Measurements from ENCODE around the gene FOXN3.

Gene FOXN3

DNA sequence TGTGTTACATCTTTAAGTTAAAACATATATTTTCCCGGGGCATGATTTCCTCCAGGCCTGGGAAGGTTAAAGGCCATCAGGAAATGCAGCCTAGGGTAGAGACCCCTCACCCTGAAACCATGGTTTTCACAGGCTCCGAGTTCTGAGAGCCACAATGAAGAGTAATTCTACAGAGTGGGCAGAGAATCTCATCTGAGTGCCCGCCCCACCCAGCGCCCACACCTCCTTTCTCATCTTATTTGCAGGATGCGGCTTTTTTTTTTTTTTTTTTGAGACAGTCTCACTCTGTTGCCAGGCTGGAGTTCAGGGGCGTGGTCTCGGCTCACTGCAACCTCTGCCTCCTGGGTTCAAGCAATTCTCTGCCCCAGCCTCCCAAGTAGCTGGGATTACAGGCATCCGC, 170.7 kb downstream of the FOXN3 start:
- DNase-seq: no peak

DNA sequence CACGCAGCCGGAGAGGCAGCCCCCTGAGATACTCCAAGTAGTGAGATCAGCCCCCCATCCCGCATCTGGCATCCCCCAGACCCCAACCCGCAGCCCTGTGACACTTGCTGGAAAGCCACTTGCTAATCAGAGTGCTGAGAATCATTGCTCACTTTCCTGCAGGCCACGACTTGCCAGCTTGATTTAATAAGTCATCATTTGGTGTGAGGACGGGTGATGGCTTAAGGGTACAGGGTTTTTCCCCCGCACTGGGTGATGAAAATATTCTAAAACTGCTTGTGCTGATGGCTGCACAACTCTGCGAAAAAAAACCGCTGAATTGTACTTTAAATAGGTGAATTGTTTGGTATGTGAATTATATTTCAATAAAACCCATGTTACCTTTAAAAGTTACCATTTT, 171.2 kb downstream of the FOXN3 start:
- no peak for DNase-seq

DNA sequence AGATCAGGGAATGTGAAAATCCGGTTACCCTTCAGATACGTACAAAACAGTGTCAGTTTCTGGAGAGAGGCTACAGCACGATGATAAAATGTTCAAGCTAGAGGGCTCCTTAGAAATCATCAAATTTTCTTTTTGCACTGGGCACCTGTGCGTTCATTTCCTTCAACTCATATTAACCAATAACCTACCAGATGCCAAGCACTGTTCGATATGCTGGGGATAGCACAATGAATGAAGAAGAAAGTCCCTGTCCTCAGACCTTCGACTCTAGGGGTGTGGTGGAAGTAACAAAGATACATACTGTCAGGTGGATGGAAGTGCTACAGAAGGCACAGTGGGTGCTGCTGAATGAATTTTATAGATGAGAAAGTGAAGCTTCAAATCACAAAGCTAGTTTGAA, 172.3 kb downstream of the FOXN3 start:
- DNase-seq: no peak

DNA sequence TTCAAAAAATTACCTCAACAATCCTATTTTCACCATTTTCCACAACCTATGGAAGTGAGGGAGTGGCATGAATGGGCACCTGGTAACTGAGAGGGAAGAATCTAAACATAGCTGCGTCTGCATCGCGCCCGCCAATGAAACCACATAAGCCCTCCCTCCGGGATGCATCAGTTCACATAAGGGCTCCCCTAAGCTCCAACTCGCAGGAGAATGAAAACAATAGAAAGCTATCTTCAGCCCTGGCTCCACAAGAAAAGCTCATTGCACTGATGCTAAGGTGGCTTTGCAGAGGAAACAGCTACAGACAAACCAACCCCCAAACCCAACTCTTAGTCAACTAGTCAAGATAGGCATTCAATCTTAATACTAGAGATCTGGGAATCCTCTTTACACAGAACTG, 173.3 kb downstream of the FOXN3 start:
- no peak for DNase-seq

DNA sequence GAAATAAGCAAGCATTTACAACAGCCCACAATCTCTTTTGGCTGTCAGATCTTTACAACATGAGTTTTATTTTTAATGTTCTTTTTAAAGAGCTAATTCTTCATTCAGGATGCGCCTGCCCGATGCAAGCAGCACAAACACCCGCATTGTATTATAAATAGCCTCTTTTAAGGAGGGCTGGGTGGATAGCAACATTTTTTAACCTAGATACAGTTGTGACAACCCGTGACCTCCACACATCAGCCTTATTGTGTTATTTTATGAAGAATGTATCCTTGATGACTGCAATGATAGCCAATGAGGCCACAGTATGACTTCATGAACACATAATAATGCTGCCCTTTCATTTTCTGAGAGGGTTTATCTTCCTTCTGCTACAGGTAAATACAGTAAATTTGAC, 173.7 kb downstream of the FOXN3 start:
- no peak for DNase-seq

DNA sequence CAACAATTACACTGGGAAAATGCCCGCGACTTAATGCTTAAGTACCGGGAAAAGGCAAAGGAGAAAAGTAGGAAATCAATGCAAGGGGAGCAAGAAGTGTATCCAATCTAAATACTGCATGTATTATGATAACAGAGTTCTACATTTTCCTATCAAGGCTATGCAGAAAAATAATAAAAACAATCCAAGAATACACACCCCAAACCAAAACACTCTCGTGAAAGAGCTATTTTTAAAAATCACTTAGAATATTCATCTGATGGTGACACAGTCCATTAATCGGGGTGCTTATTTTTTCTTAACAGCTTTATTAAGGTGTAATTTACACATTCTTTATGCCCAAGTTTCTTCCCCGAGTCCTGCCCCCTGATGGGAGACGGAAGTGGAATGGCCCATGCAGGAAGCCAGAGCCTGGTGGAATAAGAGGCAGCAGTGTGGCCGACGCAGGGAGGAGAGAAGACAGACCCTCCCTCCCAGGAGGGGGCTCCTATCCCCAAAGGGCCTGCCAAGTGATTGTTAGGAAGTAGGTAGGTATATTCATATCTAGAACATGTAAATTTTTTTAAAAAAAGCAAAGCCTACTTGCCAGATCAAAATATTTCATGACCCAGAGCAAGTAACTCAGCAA, 174.3 kb downstream of the FOXN3 start:
- DNase-seq: no peak

DNA sequence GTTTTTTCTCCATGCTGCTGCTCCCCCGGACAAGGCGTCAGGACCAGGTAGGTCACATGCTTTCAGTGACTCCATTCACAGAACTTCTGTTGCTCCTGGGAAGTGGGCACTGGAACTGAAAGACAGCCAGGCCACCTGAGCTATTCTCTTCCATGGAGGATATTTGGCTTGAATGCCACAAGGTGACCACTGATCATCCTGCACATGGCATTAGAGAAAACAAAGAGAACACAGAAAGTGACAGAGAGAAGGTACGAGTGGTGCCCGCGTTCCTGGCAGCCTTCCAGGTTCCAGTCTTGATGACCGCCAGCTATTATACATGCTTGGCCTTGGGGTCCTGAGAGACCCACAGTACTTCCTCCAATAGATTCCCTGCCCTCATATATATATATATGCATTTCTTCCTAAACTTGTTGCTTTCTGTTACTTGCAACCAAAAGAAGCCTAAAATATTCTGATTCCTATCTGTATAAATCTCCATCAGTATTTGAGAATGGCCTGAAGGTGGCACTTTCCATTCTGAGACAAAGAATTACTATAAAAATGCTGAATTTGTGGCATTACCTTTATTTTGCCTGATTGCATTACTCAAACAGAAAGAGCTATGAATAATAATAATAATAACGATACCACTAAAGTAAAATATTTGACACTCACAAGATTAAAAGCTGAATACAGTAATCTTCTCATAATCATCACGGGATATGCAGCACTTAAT, 174.9 kb downstream of the FOXN3 start:
- DNase-seq: no peak

DNA sequence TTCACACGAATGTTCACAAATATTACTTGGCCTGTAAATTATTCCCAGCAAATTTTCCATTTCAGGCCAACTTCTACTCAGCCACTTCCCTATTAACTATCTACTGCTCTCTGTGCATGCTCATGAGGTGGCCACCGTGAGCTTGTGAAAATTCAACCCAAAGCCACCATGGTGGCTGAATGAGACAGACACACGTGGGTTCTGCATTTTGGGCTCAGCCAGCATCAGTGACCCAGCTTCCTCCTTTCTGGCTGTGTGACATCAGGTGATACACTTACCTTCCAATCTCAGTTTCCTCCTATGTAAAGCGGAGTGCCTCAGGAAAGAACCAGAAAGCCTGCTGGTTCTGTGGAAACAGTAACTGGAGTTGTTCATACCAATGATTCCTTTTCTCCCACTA, 175.8 kb downstream of the FOXN3 start:
- no peak for DNase-seq

DNA sequence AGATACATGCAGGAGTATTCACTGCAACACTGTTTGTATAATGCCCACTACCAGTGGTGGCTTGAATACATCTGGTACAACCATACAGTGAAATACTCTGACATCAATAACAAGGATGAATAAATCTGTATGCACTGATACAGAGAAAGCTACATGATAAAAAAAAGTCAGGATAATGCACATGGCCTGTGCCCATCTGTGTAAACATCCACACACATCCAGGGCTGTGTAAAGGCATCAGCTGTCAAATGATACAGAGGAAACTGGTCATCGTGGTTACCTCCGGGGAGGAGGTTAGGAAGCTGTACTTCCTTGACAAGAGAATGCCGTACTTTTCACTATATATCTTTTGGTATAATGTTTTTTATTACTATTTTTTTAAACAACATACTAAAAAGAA, 176.6 kb downstream of the FOXN3 start:
- DNase-seq: no peak

DNA sequence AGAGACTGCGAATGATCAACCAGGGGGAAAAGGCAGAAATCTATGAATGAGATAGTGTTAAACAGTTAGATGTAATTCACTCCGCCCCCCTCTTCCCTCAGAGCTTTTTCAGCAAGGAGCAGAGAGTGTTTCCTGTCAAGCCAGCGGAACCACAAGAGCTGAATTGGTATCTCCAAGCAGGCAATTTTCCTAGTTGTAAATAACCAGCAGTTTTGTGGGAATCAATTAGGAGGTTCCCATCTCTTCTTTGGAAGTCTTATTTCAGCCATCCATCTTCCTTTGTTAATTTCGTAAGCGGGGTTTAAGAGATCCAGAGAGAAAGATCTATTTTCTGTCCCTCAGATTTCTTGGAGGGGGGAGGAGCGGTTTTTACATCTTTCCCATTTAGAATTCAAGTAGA, 178.0 kb downstream of the FOXN3 start:
- no peak for DNase-seq

DNA sequence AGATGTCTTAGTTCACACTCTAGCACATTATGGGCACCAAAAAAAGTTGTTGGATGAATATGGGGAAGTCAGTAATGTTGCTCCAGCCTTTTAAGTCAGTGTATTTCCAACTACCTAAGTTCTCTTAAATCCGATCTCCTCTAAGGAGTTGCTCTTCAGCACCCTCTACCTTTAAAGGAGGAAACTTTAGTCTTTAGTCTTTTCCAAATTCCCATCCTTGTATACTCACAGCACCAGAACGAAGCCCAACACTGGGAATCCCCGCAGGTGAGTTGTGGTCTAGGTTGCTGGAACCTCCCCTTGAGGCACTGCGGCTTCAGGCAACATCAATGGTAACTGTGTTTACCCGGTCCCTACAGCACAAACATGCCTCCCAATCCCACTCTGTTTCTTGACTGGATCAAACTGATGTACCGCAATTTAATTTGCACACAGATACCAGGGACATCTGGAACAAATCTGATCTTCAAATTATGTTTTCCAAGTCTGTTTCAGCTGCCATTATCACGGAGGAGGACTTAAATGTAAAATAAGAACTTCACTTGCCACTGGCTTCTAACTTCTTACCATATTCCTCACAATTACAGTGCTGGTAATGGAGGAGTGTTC, 179.0 kb downstream of the FOXN3 start:
- DNase-seq: no peak

DNA sequence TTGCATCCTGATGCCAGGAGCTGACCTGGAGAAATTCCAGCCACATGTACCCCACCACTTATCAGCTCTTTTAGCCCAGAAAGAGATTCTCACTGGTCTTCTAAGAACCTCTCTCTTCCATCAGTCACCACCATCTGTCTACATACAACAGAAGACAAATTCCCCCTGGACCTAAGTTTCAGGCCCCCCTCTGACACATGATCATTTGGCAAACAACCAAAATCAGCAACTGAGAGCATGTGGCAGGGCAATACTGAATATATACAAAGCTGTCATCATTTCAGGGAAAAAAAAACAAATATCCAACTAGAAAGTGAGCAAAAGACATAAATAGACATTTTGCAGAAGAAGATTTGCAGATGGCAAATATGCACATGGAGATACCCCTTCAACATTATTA, 180.2 kb downstream of the FOXN3 start:
- DNase-seq: no peak

DNA sequence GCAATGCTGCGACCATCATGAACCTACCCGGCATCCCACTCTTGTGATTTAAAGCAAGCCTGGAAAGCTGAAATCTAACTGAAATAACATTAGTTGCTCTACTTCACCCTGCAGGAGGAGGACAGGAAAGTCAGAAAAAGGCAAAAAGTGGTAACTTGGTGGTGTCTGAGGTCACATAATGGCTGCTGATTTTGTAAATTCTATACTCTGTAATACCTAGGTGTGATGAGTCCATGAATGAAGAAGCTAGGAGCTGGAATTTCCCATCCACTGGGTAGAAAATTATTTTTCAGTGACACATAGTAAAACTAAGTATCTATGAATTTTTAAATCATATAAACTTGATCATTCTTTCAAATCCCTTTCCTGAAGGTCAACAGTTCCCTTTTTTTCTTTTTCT, 183.8 kb downstream of the FOXN3 start:
- no peak for DNase-seq

DNA sequence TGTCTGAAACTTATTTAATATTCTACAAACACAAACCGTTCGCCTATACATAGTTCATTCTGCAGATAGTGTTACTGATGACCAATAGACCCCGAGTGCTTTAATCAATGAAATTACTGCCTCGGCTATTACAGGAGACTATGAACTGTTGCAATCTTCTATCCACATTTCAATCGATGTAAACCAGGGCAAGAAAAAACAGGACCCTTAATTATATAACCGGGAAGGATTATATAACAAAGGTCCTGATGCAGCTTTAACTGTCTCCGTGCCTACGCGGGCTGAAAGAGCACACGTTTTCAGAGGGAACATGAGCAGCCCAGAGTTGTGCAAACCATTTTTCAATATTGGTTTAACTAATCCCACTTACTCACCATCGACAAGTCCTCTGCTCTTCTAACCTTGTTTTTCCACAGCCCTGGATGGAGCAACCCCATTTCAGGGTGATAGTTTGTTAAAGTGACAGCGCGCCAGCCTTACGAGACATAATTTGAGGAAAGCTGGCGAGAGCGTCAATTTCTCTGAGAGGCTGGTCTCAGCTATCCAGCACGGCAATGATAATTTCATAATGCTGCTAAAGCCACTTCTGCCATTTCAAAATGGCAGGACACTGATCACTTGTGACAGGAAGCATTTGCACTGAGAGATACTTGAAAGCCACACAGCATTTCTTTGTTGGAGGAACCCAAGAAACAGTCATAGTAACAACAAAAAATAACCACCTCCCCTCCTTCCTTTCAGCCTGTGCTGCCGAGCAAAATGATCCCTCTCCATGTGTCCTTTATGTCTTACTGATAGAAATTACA, 184.6 kb downstream of the FOXN3 start:
- no peak for DNase-seq

DNA sequence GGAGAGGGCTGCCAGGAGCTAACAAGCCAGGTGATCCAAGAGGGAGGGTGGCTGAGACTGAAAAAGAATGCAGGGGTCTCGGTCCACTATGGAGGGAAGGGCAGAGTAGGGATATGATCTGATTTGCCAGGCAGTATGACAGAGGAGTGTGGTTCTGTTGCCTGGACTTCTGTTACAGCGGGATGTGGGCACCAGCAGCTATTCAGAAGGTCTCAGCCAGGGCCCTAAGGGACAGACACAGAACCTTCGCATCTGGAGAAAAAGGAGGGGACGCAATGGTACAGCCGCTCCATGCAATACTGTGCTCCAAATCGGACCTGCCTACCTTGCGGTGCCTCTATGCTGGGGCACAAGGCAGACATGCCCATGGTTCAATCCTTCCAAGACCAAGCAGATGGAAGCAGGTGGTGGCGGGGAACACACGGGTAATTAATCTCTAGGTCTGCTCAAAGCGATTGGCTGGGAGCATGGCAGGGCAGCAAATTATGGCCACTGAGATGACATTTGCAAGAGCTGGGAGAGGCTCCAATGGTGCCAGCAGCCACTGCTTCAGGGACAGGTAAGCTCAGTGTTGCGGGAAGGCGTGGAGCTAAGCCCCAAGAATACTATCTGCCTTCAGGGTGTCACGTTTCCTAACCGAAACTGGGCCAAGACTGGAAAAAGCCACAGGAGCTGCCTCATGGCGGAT, 185.5 kb downstream of the FOXN3 start:
- DNase-seq: no peak

DNA sequence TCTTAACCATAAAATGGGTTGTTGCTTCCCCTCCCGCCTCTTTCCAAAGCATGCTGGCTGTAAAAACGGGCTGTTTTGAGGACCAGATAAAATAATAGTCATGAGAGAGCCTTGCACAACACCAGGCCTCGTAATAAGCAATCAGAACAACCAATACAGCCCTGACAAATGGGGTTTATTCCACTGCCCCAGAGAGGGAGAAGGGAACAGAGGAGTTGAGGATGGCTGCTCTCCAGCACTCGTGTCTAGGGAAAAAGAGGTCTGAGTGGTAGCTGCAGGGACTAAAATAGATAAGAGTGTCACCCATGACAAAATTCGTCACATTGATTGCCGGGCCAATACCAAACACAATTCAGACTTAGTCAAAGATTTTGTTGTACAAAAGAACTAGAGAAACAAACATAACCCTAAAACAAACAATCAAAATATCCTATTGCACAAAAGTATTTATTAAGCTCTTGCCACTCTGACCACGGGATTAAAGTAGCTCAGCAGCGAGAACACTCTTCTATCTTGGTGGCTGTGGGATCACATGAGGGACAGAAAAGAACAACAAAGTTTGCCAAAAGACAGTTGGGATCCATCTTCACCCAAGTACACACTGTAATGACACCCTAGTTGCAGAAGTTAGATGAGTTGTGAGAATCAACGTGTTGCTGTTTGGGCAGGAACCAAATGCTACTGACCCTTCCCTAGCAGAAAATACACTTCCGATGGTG, 188.0 kb downstream of the FOXN3 start:
- DNase-seq: no peak

DNA sequence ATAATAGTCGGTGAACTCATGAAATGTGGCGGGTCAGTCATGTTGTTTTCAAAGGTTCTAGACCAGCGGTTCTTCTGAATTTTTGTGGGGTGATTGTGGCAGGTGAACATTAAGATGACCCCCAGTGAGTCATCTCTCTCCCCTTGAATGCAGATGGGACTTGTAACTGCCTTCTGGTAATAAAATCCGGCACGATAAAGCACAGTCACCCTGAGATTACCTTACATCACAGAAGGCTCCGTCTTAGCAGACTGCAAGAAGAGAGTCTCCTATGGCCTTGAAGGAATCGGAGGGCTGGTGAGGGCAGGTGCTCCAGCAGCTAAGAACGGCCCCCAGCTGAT, 189.6 kb downstream of the FOXN3 start:
- DNase-seq: peak; percentile 11

DNA sequence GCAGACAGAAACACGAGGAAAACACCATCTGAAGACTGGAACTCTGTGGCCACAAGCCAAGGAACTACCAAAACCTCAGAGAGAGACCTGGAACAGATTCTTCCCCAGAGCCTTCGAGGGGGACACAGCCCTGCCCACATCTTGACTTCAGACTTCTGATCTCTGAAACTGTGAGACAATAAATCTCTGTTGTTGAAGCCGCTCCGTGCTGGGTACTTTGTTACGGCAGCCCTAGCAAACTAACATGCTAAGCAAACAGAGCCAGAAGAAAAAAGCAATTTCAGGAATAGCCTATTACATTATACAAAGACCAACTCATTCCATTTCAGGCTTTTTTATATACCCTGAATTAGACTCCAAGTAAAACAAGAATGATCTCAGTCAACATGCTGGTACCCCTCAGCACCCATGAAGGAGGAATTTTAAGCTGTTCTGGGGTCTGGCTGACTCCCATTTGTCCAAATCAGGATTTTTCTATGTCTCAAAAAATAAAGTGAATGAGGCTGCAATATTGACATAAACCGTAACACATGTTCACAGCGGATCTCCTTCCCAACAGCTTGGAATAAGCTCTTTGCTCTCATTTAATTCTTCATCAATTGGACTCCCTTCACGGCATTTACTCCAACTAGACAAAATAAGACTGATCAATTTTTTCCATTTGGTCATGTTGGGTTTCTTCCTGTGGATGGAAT, 190.1 kb downstream of the FOXN3 start:
- no peak for DNase-seq

DNA sequence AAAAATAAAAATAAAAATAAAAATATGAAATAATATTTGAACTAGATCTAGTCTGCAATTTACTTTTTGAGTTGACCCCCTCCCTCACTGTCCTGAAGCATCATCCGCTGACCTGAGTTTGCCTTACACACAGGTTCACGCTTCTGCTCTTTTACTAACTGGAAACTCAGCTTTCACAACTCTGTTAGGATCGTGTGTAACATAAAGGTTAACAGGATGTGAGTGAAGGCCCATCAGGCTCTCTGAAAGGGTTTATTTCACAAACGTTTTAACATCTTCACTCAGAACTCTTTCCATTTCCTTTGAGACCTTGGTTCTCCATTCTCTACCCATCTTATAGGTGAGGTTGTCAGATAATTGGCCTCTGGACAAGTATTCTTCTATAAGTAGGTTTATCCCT, 191.4 kb downstream of the FOXN3 start:
- no peak for DNase-seq

DNA sequence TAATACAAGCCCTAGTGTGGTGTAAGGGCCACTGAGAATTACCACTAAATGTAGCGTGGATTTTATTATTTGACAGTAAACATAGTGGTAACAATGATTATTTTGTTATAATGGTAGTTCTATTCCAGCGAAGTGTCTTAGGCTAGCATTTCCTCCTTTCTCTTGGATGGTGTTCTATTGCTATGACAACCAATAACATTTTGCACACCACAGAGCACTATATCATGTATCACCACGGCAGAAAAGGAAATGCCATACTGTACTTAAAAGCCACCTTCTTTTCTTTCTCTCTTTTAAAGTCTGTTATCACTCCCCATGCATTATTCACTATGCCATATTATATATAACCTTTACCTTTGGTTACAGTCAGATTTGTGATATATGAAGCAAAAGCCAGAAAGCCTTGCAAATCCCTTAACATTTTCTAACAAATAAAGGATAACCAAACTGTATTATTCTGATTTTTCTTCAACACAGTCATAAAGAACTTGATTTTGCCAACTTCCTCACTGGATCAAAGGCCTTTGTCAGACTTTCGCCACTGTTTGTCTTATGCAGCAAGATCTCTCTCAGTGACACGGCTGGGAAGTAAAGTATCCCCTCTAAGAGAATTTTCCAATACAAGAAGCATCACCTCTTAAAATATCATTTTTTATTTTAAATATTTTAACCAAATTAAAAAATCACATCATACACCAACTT, 195.8 kb downstream of the FOXN3 start:
- no peak for DNase-seq

DNA sequence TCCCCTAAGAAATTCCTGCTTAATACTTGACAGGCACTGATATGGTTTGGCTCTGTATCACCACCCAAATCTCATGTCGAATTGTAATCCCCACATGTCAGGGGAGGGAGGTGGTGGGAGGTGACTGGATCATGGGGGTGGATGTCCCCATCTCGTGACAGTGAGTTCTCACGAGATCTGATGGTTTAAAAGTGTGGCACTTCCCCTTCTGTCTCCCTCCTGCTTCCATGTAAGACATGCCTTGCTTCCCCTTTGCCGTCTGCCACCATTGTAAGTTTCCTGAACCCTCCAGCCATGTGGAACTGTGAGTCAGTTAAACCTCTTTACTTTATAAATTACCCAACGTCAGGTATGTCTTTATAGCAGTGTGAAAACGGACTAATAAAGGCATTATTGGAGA, 198.0 kb downstream of the FOXN3 start:
- DNase-seq: no peak

All from activated CD4-positive, alpha-beta T cell treated with anti-CD3 and anti-CD28 coated beads for 48 hours (primary cell).